CD4-positive, alpha-beta T cell (primary cell): ENCODE results near the gene ITPRIPL2. TPM values are rescaled to one million over a fixed set of nuclear protein-coding genes. Genes with fewer than 3 reads are reported as not detected.

Experiments used
- ATAC-seq: fragments of 200-7000 bp; cut with Tn5 transposase; one replicate; pipeline ENCODE4 v1.10.0; 2022; ENCODE audit warnings: mild to moderate bottlenecking; ENCODE audit not compliant: poor library complexity
- CTCF ChIA-PET: fragments of 350-600 bp; sonication (Branson Sonifier 250); formaldehyde crosslinking; loops from one replicate; lab custom pipeline; 2021; ENCODE audit warnings: antibody characterized with exemption, inconsistent platforms; lab: Charles Lee
- POLR2A ChIA-PET: fragments of 350-600 bp; sonication (Branson Sonifier 250); formaldehyde crosslinking; loops from one replicate; lab custom pipeline; 2021; ENCODE audit warnings: antibody characterized with exemption, inconsistent platforms; lab: Charles Lee
- DNase-seq, 14 experiments: peaks; one replicate each; pipeline ENCODE4 v3.0.0-alpha.2; 2013 to 2020; ENCODE audit warnings: mixed read lengths in 2 of 14
- H3K27ac ChIP-seq, 2 donors: one replicate each; pipeline versions ENCODE4 v1.5.1 to v1.7.0; 2013; ENCODE audit warnings: low read length in 2 of 2, low read depth in 1 of 2, mild to moderate bottlenecking in 1 of 2
- H3K27me3 ChIP-seq, 2 experiments: 1 replicate in 1 of 2; 2 replicates in 1 of 2; pipeline versions ENCODE4 v1.6.1 to v1.7.0; 2013; ENCODE audit warnings: low read length in 2 of 2, control low read depth in 1 of 2, mild to moderate bottlenecking in 1 of 2, moderate library complexity in 1 of 2; ENCODE audit not compliant: insufficient read depth in 2 of 2, control insufficient read depth in 1 of 2
- H3K36me3 ChIP-seq: one replicate; pipeline ENCODE4 v1.6.1; 2013; ENCODE audit warnings: low read length, control low read depth; ENCODE audit not compliant: insufficient read depth
- H3K4me1 ChIP-seq: one replicate; pipeline ENCODE4 v1.6.1; 2013; ENCODE audit warnings: low read length, control low read depth; ENCODE audit not compliant: insufficient read depth
- H3K4me3 ChIP-seq: one replicate; pipeline ENCODE4 v1.5.1; 2013; ENCODE audit warnings: mild to moderate bottlenecking, low read length, moderate library complexity
- H3K9me3 ChIP-seq, 2 experiments: 1 replicate in 1 of 2; 2 replicates in 1 of 2; pipeline versions ENCODE4 v1.6.1 to v1.7.0; 2013; ENCODE audit warnings: low read length in 2 of 2, mild to moderate bottlenecking in 2 of 2, control low read depth in 1 of 2, moderate library complexity in 1 of 2; ENCODE audit not compliant: control insufficient read depth in 1 of 2, insufficient read depth in 1 of 2
- H3K27ac Mint-ChIP-seq: one replicate; pipeline ENCODE4 v1.8.0; 2020; ENCODE audit warnings: mixed read lengths
- H3K27me3 Mint-ChIP-seq: one replicate; pipeline ENCODE4 v1.8.0; 2021; ENCODE audit warnings: mixed read lengths
- H3K36me3 Mint-ChIP-seq: one replicate; pipeline ENCODE4 v1.8.0; 2021; ENCODE audit warnings: low read depth, mixed read lengths
- H3K4me1 Mint-ChIP-seq: one replicate; pipeline ENCODE4 v1.8.0; 2021; ENCODE audit warnings: low read depth, mixed read lengths
- H3K4me3 Mint-ChIP-seq: one replicate; pipeline ENCODE4 v1.8.0; 2020; ENCODE audit warnings: mild to moderate bottlenecking, mixed read lengths
- H3K9me3 Mint-ChIP-seq: one replicate; pipeline ENCODE4 v1.8.0; 2020; ENCODE audit warnings: mixed read lengths
- CTCF ChIP-seq: fragments of 200-600 bp; IDR thresholded peaks from one replicate; pipeline ENCODE4 v1.8.0; 2022; ENCODE audit warnings: antibody characterized with exemption, mild to moderate bottlenecking
- intact Hi-C, 2 experiments: fragments of 100-400 bp; cut with DNase I in 1 of 2; cut with micrococcal nuclease in 1 of 2; formaldehyde crosslinking; loops; one replicate each; pipeline versions ENCODE4 v1.15.1 to v1.9.0; 2023 to 2025; cut with DNase I, micrococcal nuclease
- total RNA-seq, 174 experiments: library from RNA in 2 of 174; stranded (reverse) in 2 of 174; gene quantifications; one replicate each; pipeline ENCODE4 v1.2.3 and lab custom pipeline; 2021 to 2026

The ITPRIPL2 gene
- total RNA-seq, 2 experiments from 2014 or later, result 0.31 to 0.36 TPM

GRCh38 chr16:19108409-19109287, 5.1 kb upstream of the ITPRIPL2 start:
- Histone ChIP-seq H3K36me3 (no peaks in the 10 kb centered on the region), H3K27ac (no peak overlapping the region), H3K4me1 (peaks cover 4% of the 10 kb centered on the region), H3K27me3 (peaks cover 3 to 7% of the 10 kb centered on the region in 2 experiments), H3K9me3 (peaks cover 0 to 3% of the 10 kb centered on the region in 2 experiments), H3K4me3 (no peak overlapping the region)
- CTCF ChIA-PET, result no interaction called here
- no peak for TF ChIP-seq CTCF
- Mint-ChIP-seq H3K27me3 (peaks cover 50% of the 10 kb centered on the region), H3K36me3 (no peaks in the 10 kb centered on the region), H3K4me3 (no peak overlapping the region), H3K4me1 (no peaks in the 10 kb centered on the region), H3K27ac (no peak overlapping the region), H3K9me3 (no peaks in the 10 kb centered on the region)
- POLR2A ChIA-PET, result no interaction called here
- intact Hi-C loops, result no loop called here
- DNase-seq (no peak), ATAC-seq (no peak)

GRCh38 chr16:19109288-19109664, 4.5 kb upstream of the ITPRIPL2 start:
- no peaks in the 10 kb centered on the region for H3K9me3 Mint-ChIP-seq
- intact Hi-C loops, result no loop called here
- H3K4me1 ChIP-seq, result peaks cover 7% of the 10 kb centered on the region
- H3K9me3 ChIP-seq, result peaks cover 0 to 5% of the 10 kb centered on the region in 2 experiments
- peaks cover 5 to 9% of the 10 kb centered on the region in 2 experiments for H3K27me3 ChIP-seq
- no peak overlapping the region for H3K27ac ChIP-seq
- peaks cover 50% of the 10 kb centered on the region for H3K27me3 Mint-ChIP-seq
- no peaks in the 10 kb centered on the region for H3K36me3 Mint-ChIP-seq
- H3K4me1 Mint-ChIP-seq, result no peaks in the 10 kb centered on the region
- H3K4me3 Mint-ChIP-seq, result no peak overlapping the region
- ChIA-PET CTCF (no interaction called here), POLR2A (no interaction called here)
- H3K36me3 ChIP-seq, result no peaks in the 10 kb centered on the region
- no peak for ATAC-seq
- no peak overlapping the region for H3K4me3 ChIP-seq
- no peak for TF ChIP-seq CTCF
- H3K27ac Mint-ChIP-seq, result no peak overlapping the region
- DNase-seq, result no peak

GRCh38 chr16:19110537-19111360, 3.0 kb upstream of the ITPRIPL2 start:
- ChIA-PET POLR2A (no interaction called here), CTCF (no interaction called here)
- H3K4me1 Mint-ChIP-seq, result no peaks in the 10 kb centered on the region
- peaks cover 11 to 13% of the 10 kb centered on the region in 2 experiments for H3K27me3 ChIP-seq
- DNase-seq (no peak), ATAC-seq (no peak)
- intact Hi-C loops, result no loop called here
- H3K9me3 Mint-ChIP-seq, result no peaks in the 10 kb centered on the region
- H3K36me3 ChIP-seq, result no peaks in the 10 kb centered on the region
- peaks cover 0 to 12% of the 10 kb centered on the region in 2 experiments for H3K9me3 ChIP-seq
- no peaks in the 10 kb centered on the region for H3K36me3 Mint-ChIP-seq
- H3K4me1 ChIP-seq, result peaks cover 11% of the 10 kb centered on the region
- H3K27me3 Mint-ChIP-seq, result peaks cover 50% of the 10 kb centered on the region
- H3K4me3 ChIP-seq, result no peak overlapping the region
- no peak overlapping the region for H3K27ac Mint-ChIP-seq
- no peak for TF ChIP-seq CTCF
- H3K4me3 Mint-ChIP-seq, result no peak overlapping the region
- H3K27ac ChIP-seq, result no peak overlapping the region
